Measurements from ENCODE around the gene CD151. TPM values are rescaled to one million over a fixed set of nuclear protein-coding genes. Genes with fewer than 3 reads are reported as not detected.

The CD151 gene
- total RNA-seq, 1 donor from 2014 or later: 387 TPM

- Histone ChIP-seq H3K27ac (no peak overlapping the region), H3K9me3 (no peaks in the 10 kb centered on the region), H3K4me3 (no peak overlapping the region), H3K4me1 (peaks cover 29% of the 10 kb centered on the region), H3K27me3 (ENCODE audit: low read depth) (no peaks in the 10 kb centered on the region), H3K36me3 (peaks cover 33% of the 10 kb centered on the region)
- DNase-seq (no peak), ATAC-seq (no peak)
- TF ChIP-seq, protein P1, sequence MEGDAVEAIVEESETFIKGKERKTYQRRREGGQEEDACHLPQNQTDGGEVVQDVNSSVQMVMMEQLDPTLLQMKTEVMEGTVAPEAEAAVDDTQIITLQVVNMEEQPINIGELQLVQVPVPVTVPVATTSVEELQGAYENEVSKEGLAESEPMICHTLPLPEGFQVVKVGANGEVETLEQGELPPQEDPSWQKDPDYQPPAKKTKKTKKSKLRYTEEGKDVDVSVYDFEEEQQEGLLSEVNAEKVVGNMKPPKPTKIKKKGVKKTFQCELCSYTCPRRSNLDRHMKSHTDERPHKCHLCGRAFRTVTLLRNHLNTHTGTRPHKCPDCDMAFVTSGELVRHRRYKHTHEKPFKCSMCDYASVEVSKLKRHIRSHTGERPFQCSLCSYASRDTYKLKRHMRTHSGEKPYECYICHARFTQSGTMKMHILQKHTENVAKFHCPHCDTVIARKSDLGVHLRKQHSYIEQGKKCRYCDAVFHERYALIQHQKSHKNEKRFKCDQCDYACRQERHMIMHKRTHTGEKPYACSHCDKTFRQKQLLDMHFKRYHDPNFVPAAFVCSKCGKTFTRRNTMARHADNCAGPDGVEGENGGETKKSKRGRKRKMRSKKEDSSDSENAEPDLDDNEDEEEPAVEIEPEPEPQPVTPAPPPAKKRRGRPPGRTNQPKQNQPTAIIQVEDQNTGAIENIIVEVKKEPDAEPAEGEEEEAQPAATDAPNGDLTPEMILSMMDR (IDR thresholded peaks at IDR 0.05): no peak
- intact Hi-C loops (cut with DNase I): no loop called here
Observed at GRCh38 chr11:812390-812789, 20.4 kb upstream of the CD151 start.

DNA sequence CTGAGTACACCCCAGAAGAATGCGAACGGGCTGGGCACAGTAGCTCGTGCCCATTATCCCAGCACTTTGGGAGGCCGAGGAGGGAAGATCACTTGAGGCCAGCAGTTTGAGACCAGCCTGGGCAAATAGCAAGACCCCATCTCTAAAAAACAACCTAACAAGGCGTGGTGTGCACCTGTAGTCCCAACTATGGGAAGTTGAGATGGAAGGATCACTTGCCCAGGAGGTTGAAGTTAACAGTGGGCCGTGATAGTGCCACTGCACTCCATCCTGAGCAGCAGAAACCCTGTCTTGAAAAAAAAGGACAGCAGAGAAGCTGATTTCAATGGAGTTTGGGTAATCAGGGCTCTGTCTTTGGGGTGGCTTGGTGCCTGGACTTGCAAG, 19.7 kb upstream of the CD151 start:
- no peaks in the 10 kb centered on the region for H3K27me3 ChIP-seq (ENCODE audit: low read depth)
- no peak overlapping the region for H3K4me3 ChIP-seq
- H3K36me3 ChIP-seq: peaks cover 33% of the 10 kb centered on the region
- no peak for ATAC-seq
- DNase-seq: no peak
- intact Hi-C loops (cut with DNase I): no loop called here
- TF ChIP-seq, protein P1 (IDR thresholded peaks at IDR 0.05): no peak
- H3K27ac ChIP-seq: no peak overlapping the region
- peaks cover 28% of the 10 kb centered on the region for H3K4me1 ChIP-seq
- H3K9me3 ChIP-seq: no peaks in the 10 kb centered on the region

GRCh38 chr11:813456-814096, 19.2 kb upstream of the CD151 start:
- H3K36me3 ChIP-seq: peaks cover 33% of the 10 kb centered on the region
- H3K27ac ChIP-seq: no peak overlapping the region
- peaks cover 26% of the 10 kb centered on the region for H3K4me1 ChIP-seq
- no peaks in the 10 kb centered on the region for H3K27me3 ChIP-seq (ENCODE audit: low read depth)
- DNase-seq (no peak), ATAC-seq (no peak)
- intact Hi-C loops (cut with DNase I): no loop called here
- H3K4me3 ChIP-seq: no peak overlapping the region
- TF ChIP-seq, protein P1 (IDR thresholded peaks at IDR 0.05): no peak
- no peaks in the 10 kb centered on the region for H3K9me3 ChIP-seq

DNA sequence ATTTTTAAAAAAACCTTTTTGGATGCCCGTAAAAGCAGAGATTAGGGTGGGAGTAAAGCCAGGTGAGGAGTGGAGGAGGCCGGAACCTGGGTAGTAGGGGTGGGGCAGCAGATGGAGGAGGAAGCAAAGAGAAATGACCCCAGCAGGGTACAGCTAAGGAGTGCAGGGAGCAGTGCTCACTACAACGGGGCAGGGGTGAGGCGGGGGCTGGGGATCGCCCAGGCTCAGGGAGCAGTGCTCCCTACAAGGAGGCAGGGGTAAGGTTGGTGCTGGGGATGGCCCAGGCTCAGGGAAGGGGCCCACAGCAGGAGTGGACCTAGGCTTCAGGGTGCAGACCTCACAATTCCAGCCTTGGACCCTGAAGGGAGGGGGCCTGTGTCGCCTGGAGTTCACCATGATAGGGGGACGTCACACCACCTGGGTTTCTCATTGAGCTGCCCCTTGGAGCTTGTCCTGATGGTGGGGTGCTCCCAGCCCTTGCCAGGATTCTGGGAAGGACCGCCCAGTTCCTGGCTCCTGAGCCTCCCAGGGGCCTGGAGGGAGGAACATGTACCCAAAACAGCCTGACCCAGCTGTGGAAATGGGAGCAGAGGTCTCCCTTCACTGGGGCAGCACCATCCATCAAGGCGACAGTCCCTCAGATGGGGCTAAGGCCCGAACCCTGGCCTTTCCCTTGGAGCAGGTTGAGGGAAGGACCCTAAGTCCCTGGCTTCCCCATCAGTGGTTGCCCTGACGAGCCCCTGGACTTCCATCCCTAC, 16.9 kb upstream of the CD151 start:
- no peak for DNase-seq
- no peak overlapping the region for H3K27ac ChIP-seq
- peaks cover 33% of the 10 kb centered on the region for H3K36me3 ChIP-seq
- TF ChIP-seq, protein P1 (IDR thresholded peaks at IDR 0.05): no peak
- no peaks in the 10 kb centered on the region for H3K27me3 ChIP-seq (ENCODE audit: low read depth)
- ATAC-seq: no peak
- intact Hi-C loops (cut with DNase I): no loop called here
- H3K9me3 ChIP-seq: no peaks in the 10 kb centered on the region
- no peak overlapping the region for H3K4me3 ChIP-seq
- H3K4me1 ChIP-seq: peaks cover 26% of the 10 kb centered on the region

DNA sequence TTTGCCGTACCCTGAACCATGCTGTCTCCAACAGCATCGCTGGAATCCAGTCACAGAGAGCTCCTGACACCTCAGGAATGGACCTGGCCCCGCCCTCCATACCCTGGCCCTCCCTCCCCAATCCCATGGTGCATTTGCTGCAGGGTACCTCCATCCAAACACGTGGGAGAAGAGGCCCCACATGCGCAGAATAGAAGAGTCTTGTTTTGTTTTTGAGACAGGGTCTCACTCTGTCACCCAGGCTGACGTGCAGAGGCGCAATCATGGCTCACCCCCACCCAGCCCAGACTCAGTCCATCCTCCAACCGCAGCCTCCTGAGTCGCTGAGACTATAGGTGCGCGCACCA, 16.3 kb upstream of the CD151 start:
- DNase-seq: no peak
- no peak overlapping the region for H3K27ac ChIP-seq
- intact Hi-C loops (cut with DNase I): no loop called here
- TF ChIP-seq, protein P1 (IDR thresholded peaks at IDR 0.05): no peak
- no peaks in the 10 kb centered on the region for H3K27me3 ChIP-seq (ENCODE audit: low read depth)
- no peak overlapping the region for H3K4me3 ChIP-seq
- peaks cover 28% of the 10 kb centered on the region for H3K36me3 ChIP-seq
- no peaks in the 10 kb centered on the region for H3K9me3 ChIP-seq
- no peak for ATAC-seq
- H3K4me1 ChIP-seq: peaks cover 26% of the 10 kb centered on the region

All from lower lobe of right lung (tissue), 2 donors.